ENCODE results near the gene PAFAH1B2.
A peak's percentile ranks its signal among the peaks of the same experiment; 100 is the strongest.
"Not testable (repeated sequence)": the region's sequence is repeated elsewhere in the genome, so short reads cannot be mapped to it uniquely, and the experiment has no call there.

Gene PAFAH1B2

DNA sequence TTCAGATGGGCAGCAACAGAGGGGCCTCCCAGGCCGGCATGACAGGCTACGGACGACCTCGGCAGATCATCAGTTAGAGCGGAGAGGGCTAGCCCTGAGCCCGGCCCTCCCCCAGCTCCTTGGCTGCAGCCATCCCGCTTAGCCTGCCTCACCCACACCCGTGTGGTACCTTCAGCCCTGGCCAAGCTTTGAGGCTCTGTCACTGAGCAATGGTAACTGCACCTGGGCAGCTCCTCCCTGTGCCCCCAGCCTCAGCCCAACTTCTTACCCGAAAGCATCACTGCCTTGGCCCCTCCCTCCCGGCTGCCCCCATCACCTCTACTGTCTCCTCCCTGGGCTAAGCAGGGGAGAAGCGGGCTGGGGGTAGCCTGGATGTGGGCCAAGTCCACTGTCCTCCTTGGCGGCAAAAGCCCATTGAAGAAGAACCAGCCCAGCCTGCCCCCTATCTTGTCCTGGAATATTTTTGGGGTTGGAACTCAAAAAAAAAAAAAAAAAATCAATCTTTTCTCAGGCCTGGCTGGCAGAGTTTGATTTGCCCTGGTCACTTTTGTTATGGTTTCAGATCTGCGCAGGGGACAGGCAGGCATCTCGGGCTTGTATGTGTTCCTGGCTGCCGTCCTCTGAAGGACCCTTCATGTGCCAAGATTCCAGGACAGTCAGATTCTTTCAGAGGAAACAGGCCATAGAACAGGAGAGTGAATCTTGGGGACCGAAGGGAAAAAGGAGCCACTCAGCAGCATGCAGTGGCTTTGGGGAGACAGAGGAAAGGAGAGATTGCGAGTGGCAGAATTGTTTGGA lies 60.4 kb downstream of the PAFAH1B2 start:
- no peak for DNase-seq

DNA sequence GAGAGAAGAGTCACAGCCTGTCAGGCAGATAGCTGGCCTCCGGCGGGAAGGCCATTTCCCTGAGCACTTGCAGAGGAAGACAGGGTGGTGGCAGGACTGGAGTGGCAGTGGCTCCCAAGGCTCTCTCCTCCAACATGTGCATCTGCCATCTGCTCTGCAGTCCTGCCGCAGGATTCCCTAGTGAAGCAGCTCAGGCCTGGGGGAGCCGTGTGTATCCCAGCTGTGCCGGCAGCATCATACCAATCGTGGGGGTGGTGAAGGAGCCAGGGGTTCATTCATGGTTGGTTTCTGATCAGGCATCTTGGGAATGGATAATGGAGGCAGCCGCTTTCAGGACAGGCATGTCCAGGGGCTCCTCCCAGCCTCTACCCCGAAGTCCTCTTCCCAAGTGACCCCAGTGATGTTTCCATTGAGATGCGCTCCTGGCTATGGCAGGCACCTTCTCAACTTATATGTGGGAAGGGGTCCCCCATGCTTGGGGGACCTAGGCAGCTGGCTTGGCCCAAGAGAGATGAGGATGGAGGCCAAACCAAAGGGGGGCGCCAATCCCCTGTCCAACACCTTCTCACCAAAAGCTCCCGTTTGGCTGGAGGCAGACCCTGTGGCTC lies 61.2 kb downstream of the PAFAH1B2 start:
- DNase-seq, result no peak

DNA sequence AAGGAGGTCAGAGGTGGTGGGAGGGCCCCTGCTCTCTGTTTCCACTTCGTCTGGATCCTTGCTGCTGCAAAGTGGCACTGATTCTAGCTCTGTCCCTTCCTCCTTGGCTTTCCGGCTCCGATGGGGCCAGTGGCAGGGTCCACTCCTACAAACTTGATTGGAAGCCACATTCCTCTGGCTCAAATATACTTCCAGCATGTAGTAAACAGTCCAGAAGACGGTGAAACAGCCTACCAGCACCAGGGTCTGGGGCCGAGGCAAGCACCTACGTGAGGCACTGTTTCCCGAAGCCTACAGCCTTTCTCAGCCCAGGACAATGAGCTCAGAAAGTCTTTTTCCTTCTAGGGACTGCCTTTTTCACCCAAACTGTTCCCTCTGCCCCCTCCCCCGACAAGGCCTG lies 62.0 kb downstream of the PAFAH1B2 start:
- DNase-seq, result not testable (repeated sequence)

DNA sequence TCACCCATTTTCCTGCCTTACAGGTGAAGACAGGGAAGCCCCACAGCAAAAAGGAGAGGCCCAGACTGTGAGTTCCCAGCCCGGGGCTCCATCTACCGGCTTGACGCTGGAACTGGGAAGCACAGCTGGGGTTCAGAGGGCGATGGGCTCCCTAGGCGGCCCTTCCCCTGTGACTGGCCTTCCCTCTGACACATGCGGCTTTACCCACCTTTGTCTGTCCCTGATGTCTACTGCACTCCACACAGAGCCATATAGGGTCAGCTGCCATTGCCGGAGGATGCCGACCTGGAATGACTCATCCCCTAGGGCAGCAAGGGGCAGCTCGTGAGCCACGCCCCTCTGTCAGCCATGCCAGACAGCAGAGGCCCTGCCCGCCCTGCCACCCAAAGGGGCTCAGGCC lies 62.8 kb downstream of the PAFAH1B2 start:
- not testable (repeated sequence) for DNase-seq

DNA sequence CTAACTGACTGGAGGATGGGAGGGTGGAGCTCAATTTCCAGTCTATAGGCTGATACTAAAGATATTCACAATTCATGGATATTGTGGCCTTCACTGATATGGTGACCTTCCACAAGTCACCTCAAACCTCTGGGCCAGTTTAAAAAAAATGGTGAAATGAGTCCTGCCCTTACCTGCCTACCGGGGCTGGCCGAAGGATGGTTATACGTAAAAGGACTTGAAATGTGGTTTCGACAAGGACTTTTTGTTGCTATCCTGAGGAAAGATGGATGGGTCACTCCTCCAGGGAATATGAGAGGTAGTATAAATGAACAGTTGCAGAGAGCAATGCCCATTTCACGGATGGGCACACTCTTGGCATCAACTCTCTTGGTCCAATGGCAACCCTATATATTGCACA lies 63.4 kb downstream of the PAFAH1B2 start:
- not testable (repeated sequence) for DNase-seq

DNA sequence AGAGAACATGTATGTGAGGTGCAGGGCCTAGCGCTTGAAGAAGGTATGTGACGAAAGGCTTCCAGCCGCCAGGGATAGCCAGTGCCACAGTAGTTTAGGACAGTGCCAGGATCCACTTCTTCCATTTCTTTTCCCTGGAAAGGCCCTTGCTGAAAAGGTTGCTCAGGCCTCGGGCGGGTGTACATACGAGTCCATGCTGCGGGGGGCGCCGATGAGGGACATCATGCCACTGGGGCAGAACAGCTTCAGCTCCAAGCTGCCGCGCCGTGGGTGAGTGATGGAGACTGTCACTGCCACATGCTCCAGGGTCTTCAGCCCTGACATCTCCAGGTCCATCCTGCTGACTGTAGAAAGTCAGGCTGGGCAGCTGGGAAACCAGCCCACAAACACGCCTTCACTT lies 64.6 kb downstream of the PAFAH1B2 start:
- DNase-seq, result not testable (repeated sequence)

DNA sequence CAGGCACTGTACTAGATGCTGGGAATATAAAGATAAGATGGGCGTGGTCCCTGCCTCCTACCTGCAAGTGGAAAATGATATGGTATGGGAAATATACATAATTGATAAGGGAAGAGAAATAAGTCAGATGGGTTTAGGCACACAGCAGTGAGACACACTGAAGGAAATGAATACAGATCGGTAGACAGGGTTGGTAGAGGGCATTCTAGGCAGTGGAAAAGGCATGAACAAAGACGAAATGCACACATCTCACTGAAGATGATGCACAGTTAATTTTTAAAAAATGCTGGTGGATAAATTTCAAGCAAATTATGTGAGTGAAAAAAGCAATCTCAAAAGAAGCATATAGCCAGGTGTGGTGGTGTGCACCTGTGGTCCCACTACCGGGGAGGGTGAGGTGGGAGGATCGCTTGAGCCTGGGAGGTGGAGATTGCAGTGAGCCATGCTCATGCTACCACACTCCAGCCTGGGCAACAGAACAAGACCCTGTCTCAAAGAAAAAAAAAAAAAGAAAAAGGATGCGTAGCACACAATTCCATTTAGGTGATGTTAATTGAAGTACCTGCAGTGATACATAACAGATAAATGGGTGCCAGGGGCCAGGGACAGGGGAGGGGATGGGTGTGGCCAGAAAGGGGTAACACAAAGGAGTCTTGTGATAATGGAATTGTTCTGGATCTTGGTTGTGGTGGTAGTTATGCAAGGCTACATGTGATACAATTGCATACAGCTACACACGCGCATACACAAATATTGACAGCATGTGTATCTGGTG lies 65.5 kb downstream of the PAFAH1B2 start:
- DNase-seq, result not testable (repeated sequence)

DNA sequence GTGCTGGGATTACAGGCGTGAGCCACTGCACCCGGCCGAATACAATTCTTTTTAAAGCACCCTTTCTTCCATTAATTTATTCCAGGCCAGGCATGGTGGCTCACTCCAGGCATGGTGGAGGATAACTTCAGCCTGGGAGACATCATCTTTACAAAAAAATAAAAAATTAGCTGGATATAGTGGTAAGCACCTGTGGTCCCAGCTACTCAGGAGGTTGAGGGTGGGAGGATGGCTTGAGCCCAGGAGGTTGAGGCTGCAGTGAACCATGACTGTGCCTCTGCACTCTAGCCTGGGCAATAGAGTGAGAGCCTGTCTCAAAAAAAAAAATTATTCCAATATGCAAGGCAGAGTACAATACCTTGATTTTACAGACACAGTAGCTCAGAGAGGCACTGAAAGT lies 66.5 kb downstream of the PAFAH1B2 start:
- DNase-seq, result no peak

DNA sequence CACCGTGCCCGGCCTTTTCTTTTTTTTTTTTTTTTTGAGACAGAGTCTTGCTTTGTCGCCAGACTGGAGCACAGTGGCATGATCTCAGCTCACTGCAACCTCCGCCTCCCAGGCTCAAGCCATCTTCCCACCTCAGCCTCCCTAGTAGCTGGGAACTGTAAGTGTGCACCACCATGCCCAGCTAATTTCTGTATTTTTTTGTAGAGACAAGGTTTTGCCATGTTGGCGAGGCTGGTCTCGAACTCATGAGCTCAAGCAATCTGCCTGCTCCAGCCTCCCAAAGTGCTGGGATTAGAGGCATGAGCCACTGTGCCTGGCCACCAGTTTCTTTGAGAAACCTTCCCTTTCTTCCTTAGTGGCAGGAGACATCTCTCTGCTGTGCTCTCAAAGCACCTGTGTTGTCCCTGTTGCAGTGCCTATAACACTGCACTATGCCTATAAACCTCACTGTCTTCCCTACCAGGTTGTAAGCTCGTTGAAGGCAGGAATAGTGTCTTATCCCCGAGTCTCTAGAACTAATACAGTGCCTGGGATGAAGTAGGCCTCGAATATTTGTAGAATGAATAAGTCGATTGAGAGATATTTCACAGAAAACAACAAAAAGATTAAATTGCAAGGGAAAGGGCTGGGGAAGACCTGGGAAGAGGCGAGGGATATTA lies 68.7 kb downstream of the PAFAH1B2 start:
- no peak for DNase-seq

DNA sequence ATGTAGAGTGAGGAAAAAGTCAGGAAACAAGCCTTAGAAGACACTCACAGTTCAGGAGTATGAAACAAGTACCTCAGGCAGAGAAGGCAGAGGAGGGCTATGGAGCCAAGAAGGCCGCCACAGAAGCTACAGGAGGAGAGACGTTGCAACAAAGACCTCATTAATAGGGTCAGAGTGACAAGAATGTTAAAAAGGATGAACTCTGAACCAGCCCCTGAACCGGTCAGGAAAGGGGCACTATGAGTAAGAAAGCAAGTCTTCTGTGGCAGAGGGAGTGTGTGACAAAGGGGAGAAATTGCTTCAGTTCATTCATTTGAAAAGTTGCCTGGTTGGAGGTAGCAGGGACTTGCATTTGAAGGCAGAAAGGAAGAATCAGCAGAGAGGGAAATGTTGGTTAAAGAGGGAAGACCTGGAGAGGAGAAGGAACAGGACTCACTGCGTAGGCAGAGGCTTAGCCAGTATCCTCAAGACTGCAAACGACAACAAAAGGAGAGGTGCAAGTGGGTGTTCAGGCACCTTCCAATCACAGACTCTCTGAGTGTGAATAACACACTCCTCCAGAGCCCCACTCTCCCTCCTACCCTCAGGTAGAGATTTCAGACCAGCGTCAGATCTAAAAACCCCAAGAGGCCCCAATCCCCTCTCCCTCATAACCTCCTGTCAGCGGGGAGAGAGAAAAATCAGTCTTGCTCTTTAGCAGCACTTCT lies 70.5 kb downstream of the PAFAH1B2 start:
- DNase-seq, result no peak

DNA sequence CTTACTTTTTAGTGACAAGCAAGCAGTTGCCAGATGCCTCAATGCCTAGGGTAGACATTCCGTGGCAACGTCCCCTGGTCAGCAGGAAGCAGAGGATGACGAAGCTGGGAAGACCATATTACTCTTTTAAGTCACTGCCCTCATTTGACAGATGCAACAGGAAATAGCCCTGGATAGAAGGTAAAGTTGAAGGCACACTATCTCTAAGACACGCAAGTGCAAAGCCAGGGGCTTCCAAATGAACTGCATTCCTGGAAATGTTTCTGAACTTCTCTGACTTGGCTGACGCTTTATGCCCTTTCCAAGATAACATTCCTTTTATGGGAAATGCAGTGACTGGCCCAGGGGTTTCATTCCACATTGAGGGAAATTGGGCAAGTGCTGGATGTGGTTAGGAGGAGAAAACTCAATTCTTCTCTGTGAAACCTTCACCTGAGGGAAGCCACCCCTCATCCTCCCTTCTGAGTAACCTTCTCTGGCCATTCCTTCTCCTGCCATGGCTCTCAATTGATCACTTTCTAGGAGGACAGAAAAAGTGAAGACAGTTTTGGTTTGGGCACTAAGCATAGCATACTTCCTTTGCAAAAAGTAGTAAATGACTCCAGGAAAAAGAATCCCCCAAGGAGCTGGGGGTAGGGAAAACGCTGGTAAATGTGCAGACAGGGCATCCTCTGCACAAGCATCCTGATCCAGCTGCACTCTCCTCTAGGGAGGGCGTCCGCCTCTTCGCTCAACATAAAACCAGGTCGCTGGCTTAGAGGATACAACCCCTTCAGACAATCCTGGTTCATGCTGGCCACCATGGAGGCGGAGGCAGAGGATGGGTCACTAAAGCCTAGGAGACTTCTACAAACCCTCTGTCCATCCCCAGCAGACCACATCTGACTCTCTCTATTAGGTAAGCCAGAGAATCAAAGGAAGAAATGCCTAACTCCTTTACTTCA lies 73.3 kb downstream of the PAFAH1B2 start:
- no peak for DNase-seq

DNA sequence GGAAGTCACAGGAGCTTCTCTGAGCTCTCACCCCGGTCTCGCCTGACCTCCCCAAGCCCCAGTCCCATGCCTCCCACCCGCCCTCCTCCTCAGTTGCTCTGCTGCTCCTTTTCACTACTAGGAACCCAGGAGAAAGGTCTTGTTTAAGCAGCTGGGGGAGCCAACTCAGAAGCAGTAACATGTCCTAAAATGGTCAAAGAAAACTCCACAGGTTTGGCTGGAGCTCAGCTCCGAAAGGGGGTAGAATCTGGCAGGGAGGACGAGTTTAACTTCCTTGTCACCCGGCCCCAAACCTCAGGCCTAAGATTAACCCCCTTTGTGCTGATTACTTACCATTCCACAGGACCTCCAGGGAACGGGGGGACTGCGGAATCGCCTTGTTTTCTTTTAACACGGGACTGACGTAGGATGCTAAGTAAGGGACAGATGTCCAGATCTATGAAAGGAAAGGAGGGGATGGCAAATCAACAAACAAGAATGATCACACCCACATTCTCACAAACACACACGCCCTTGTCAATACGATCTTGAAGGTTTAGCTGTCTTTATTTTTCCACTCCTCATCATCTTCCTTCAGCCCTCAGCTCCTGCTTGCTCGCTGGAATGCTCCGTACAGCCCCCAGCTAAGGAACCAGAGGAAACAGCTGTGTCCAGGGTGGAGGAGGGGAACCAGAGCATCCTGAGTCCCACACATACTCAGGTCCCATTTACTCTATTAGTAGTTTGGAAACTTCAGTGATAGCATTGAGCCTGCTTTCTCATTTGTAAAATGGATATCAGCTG lies 74.2 kb downstream of the PAFAH1B2 start:
- DNase-seq, result no peak

DNA sequence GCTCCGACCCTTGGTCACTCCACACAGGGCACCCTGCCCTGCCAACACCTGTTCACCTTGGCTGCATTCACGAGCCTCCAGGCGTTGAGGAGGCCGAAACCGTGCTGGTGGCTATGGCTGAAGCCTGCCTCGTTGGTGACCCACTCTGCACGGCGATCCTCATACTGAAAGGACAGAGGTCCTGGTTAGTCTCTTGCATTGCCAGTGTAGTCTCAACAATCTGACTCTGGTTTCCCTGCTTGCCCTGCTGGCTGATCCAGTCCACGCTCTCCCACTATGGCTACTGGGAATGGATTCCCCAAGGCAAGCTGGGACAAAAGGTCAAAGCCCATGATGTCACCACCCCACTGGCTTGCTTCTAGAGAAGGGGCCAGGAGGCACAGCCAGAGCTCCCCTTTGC lies 74.9 kb downstream of the PAFAH1B2 start:
- DNase-seq, result no peak

DNA sequence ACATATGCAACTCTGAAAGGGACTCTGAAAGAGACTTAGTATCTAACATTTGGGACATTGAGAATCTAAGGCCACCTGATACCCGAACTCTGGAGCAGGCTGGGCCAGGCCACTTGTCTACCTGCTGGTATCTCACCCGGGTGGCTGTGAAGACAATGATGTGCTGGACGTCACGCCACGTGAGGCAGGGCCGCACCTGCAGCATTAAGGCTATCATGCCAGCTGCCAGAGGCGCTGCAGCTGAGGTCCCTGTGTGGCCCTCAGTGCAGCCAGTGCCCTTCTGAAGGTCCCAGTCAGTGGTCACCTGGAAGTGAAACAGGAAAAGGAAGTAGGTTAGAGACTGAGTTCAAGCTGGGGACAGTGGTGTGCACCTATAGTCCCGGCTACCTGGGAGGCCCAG lies 75.4 kb downstream of the PAFAH1B2 start:
- no peak for DNase-seq

DNA sequence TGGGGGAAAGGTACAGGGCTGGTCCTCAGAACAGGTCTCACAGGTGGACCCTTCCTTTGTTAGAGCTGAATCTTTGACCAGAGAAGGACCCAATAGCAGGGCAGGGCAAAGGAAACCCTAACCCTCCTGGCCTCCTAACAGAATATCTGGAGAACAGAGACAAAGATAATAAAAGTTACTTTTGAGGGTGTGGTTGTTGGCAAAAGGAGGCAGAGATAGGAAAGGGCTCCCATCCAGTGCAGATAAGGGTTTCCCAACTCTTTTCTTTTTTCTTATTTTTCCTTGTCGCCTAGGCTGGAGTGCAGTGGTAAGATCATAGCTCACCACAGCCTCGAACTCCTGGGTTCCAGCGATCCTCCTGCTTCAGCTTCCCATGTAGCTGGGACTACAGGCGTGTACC lies 75.9 kb downstream of the PAFAH1B2 start:
- peak; percentile 75 for DNase-seq

DNA sequence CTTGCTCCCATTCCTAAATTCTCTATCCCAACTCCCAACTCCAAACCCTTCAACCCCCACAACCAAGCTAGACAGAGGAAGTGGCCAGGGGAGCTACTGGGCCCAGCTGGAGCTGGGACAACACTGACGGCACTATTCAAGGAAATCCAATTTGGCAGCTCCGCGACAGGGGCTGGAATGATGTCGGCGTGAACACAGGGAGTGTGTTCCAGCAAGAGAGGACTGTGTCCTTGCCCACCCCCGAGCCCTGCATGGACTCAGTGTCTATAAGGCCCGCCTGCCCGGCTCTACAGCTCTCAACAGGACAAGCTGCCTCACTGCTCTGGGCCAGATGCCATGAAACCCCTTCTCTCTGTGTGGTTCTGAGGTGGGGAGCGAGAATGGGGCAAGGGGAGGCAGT lies 76.5 kb downstream of the PAFAH1B2 start:
- no peak for DNase-seq

DNA sequence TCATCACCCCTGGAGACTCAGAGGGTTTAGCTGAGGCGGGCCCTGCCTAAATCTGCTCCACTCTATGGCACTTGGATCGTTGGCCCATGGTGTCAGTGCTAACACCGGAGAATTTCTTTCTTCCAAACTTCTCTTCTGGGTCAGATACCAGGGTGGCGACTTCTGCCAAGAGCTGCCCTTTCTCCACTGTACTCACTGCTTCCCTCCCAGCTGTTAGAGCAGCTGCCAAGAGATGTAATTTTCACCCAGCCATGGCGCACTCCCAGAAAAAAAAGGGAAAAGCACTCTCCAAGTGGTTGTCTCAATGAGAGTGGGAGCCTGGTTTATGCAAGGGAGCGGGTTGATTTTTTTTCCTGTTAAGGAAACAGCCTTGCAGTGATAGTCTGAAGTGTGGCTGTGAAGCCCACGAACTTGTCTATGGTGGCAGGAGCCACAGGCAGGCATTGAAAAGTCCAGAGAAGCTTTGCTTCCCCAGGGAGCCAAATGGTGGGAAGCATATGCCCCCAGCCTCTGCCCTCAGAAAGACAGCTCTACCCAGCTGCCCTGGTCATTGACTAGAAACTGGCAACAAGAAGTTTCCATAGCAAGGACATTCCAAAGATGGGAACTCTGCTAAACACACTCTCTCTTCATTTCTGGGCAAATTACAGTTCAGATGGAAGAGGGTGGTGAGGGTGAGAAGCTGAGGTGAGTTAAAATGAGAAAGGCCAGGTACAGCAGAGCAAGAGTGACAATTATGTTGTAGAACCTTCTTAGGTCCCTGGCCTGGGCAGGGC lies 77.1 kb downstream of the PAFAH1B2 start:
- DNase-seq, result no peak

DNA sequence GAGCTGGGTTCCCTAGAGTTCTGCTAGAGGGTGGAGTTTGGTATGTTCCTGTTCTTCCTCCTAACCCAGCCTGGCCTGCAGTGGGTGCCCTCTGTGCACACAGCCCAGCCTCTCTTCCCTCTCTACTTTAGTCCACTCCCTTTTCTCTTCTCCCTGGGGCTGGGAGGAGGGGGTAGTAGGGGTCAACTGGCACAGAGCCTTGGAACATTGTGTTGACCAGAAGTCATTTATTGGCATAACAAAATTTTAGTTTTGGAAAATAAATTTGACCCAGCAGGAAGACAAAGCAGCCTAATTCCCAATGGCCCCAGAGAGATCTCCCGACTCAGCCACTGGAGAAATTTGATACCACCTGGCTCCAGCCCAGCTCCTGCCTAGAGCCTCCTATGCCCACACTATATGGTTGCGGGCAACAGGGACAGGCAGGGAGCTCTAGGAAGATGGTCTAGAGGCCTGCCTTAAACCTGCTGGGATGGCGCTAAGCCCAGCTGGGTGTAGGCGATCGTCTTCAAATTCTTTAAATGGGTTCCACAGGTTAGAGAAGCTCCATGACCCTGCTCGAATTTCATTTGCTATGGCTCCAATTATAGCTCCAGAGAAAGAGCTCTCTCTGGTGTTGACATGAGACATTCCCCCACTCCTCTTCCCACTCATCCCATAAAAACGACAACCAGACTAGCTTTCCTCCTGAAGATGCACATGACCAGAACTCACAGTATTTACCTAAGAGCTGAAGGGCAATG lies 77.9 kb downstream of the PAFAH1B2 start:
- peak; percentile 51 for DNase-seq

All from hematopoietic multipotent progenitor cell treated with erythropoietin and hydrocortisone succinate and interleukin-3 and kit ligand, for 6 days (in vitro differentiated cells).